ENCODE data around the gene ITGA7.

ITGA7 gene, protein sequence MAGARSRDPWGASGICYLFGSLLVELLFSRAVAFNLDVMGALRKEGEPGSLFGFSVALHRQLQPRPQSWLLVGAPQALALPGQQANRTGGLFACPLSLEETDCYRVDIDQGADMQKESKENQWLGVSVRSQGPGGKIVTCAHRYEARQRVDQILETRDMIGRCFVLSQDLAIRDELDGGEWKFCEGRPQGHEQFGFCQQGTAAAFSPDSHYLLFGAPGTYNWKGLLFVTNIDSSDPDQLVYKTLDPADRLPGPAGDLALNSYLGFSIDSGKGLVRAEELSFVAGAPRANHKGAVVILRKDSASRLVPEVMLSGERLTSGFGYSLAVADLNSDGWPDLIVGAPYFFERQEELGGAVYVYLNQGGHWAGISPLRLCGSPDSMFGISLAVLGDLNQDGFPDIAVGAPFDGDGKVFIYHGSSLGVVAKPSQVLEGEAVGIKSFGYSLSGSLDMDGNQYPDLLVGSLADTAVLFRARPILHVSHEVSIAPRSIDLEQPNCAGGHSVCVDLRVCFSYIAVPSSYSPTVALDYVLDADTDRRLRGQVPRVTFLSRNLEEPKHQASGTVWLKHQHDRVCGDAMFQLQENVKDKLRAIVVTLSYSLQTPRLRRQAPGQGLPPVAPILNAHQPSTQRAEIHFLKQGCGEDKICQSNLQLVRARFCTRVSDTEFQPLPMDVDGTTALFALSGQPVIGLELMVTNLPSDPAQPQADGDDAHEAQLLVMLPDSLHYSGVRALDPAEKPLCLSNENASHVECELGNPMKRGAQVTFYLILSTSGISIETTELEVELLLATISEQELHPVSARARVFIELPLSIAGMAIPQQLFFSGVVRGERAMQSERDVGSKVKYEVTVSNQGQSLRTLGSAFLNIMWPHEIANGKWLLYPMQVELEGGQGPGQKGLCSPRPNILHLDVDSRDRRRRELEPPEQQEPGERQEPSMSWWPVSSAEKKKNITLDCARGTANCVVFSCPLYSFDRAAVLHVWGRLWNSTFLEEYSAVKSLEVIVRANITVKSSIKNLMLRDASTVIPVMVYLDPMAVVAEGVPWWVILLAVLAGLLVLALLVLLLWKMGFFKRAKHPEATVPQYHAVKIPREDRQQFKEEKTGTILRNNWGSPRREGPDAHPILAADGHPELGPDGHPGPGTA

DNA sequence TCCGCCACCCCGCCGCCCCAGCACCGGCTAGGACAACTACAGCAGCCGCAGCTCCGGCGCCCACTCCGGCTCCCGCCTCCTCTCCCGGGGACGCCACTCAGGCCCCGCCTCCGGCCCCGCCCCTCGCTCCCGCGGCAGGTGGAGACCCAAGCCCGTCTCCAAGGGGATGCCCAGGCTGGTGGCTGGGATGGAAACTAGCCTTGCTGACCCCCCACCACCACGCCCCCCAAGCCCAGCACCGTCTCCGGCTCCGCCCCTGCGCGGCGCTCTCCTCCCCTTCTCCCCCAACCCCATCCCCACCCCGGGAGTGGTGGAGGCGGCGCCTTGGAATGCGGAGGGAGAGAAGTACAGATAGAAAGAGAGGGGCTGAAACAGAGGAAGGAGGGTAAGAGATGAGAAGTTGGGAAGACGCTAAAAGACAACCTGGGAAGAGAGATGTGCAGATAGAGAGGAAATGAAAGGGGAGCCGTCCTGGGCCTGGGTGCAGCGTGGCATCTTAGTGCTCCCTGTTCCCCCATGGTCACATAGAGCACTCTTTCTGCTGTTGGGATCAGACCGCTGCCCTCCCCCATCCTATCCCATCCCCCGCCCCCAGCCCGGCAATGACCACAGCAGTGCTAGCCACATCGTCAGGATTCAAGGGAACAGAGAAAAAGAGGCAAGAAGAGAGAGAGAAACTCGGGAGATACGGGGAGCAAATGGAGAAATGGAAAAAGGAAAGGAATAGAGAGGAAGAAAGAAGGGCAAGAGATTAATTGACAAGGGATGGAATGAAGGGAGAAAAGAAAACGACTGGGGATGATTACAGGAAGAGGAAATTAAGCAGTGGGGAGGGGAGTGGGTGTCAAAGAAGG lies at the start of gene ITGA7:
ITGA7 (minus strand) TSS at position 64 of the 854 bp plus-strand sequence. CDS start 222 bp downstream, outside the sequence.
- peak; percentile 41 for DNase-seq (ENCODE audit: low read depth)
- no peak within 1 kb of the TSS for H3K4me3 ChIP-seq (ENCODE audit: low read depth, low read length)
- TF ChIP-seq, protein P1, sequence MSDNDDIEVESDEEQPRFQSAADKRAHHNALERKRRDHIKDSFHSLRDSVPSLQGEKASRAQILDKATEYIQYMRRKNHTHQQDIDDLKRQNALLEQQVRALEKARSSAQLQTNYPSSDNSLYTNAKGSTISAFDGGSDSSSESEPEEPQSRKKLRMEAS (IDR thresholded peaks at IDR 0.05; ENCODE audit: low read depth, low read length) = no peak
- TF ChIP-seq, protein P2, sequence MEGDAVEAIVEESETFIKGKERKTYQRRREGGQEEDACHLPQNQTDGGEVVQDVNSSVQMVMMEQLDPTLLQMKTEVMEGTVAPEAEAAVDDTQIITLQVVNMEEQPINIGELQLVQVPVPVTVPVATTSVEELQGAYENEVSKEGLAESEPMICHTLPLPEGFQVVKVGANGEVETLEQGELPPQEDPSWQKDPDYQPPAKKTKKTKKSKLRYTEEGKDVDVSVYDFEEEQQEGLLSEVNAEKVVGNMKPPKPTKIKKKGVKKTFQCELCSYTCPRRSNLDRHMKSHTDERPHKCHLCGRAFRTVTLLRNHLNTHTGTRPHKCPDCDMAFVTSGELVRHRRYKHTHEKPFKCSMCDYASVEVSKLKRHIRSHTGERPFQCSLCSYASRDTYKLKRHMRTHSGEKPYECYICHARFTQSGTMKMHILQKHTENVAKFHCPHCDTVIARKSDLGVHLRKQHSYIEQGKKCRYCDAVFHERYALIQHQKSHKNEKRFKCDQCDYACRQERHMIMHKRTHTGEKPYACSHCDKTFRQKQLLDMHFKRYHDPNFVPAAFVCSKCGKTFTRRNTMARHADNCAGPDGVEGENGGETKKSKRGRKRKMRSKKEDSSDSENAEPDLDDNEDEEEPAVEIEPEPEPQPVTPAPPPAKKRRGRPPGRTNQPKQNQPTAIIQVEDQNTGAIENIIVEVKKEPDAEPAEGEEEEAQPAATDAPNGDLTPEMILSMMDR (IDR thresholded peaks at IDR 0.05; ENCODE audit: low read depth, low read length) = no peak
- no peak for TF ChIP-seq POLR2A (IDR thresholded peaks at IDR 0.05; ENCODE audit: extremely low read depth, insufficient read length)
- no peak for TF ChIP-seq MYC (IDR thresholded peaks at IDR 0.05; ENCODE audit: low read depth, low read length)

DNA sequence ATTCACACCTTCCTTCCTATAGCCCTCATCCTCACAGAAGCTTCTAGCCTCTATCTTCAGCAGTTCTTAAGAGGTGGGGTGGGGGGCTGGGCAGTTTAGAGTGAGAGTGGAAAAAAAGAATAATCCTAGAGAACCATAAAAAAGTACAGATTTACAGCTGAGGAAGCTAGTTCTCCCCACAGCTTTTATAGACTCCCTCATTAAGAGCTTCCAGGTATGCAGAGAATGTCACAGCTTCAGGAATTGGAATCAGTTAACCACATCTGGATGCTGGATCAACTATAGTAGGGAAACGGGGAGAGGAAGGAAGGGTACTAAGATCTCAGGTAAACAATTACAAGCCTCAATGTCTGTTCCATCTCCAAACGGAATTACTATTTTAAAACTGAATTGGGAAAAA lies 47.5 kb upstream of the ITGA7 start:
- TF ChIP-seq, protein P2 (IDR thresholded peaks at IDR 0.05; ENCODE audit: low read depth, low read length) = no peak
- TF ChIP-seq POLR2A (IDR thresholded peaks at IDR 0.05; ENCODE audit: extremely low read depth, insufficient read length) (no peak), MYC (IDR thresholded peaks at IDR 0.05; ENCODE audit: low read depth, low read length) (no peak)
- TF ChIP-seq, protein P1 (IDR thresholded peaks at IDR 0.05; ENCODE audit: low read depth, low read length) = no peak
- no peak overlapping the region for H3K4me3 ChIP-seq (ENCODE audit: low read depth, low read length)
- DNase-seq (ENCODE audit: low read depth) = no peak

DNA sequence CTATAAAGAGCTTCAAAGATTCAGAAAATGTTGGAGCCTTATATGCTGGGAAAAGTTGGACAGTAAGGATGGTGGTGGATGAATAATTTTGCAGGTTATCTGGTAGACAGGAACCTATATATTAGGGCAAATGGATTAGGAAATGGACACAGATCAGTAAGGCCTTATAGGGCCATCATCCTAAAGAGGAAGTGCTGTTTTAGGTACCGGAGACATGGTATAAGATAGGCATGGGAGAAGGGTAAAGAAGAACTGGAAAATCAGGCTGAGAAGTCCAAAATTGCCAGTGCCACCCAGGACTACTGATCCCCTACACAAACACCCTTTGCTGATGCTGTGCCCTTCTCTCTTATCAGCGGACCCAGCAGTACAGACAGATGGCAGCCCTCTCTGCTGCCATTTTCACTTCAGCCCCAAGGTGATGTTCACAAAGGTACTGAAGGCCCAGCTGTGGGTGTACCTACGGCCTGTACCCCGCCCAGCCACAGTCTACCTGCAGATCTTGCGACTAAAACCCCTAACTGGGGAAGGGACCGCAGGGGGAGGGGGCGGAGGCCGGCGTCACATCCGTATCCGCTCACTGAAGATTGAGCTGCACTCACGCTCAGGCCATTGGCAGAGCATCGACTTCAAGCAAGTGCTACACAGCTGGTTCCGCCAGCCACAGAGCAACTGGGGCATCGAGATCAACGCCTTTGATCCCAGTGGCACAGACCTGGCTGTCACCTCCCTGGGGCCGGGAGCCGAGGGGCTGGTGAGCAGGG lies 40.7 kb upstream of the ITGA7 start:
- no peak overlapping the region for H3K4me3 ChIP-seq (ENCODE audit: low read depth, low read length)

DNA sequence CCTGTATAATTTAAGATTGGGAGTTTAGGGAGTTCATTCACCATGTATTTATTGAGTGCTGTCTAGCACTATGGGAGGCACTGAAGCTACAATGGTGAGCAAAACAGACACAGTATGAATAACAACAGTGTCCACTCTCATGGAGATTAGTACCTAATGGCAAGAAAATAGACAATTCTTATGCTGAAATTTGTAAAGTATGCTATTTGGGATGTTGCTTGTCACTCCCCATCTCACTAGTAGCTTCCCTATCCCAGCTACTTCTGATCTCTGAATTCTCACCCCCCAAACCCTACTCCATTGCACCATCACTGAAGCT lies 39.2 kb upstream of the ITGA7 start:
- no peak overlapping the region for H3K4me3 ChIP-seq (ENCODE audit: low read depth, low read length)
- TF ChIP-seq POLR2A (IDR thresholded peaks at IDR 0.05; ENCODE audit: extremely low read depth, insufficient read length) (no peak), MYC (IDR thresholded peaks at IDR 0.05; ENCODE audit: low read depth, low read length) (no peak)
- TF ChIP-seq, protein P2 (IDR thresholded peaks at IDR 0.05; ENCODE audit: low read depth, low read length) = no peak
- TF ChIP-seq, protein P1 (IDR thresholded peaks at IDR 0.05; ENCODE audit: low read depth, low read length) = no peak
- DNase-seq (ENCODE audit: low read depth) = no peak

More for the DNA sequence above, 40.7 kb upstream of the ITGA7 start:
- no peak for TF ChIP-seq POLR2A (IDR thresholded peaks at IDR 0.05; ENCODE audit: extremely low read depth, insufficient read length)
- TF ChIP-seq, protein P2 (IDR thresholded peaks at IDR 0.05; ENCODE audit: low read depth, low read length) = no peak
- TF ChIP-seq, protein P1 (IDR thresholded peaks at IDR 0.05; ENCODE audit: low read depth, low read length) = no peak
- TF ChIP-seq MYC (IDR thresholded peaks at IDR 0.05; ENCODE audit: low read depth, low read length) = no peak
- no peak for DNase-seq (ENCODE audit: low read depth)
